Fibroblast of mammary gland (primary cell): ENCODE data around the gene ARL8B.
A peak's percentile ranks its signal among the peaks of the same experiment; 100 is the strongest.

Source experiments
- DNase-seq: peaks from one replicate; pipeline ENCODE4 v3.0.0-alpha.2; 2010; ENCODE audit warnings: low read depth
- H3K4me3 ChIP-seq: 2 replicates; pipeline ENCODE4 v1.5.1; 2011; ENCODE audit warnings: low read depth, mild to moderate bottlenecking, low read length, moderate library complexity; ENCODE audit not compliant: control insufficient read depth
- CTCF ChIP-seq: conservative IDR thresholded peaks from 2 replicates; pipeline ENCODE4 v1.5.1; 2011; ENCODE audit warnings: low read depth, low read length, inconsistent platforms; ENCODE audit not compliant: control insufficient read depth, insufficient read depth

The ARL8B gene

DNA sequence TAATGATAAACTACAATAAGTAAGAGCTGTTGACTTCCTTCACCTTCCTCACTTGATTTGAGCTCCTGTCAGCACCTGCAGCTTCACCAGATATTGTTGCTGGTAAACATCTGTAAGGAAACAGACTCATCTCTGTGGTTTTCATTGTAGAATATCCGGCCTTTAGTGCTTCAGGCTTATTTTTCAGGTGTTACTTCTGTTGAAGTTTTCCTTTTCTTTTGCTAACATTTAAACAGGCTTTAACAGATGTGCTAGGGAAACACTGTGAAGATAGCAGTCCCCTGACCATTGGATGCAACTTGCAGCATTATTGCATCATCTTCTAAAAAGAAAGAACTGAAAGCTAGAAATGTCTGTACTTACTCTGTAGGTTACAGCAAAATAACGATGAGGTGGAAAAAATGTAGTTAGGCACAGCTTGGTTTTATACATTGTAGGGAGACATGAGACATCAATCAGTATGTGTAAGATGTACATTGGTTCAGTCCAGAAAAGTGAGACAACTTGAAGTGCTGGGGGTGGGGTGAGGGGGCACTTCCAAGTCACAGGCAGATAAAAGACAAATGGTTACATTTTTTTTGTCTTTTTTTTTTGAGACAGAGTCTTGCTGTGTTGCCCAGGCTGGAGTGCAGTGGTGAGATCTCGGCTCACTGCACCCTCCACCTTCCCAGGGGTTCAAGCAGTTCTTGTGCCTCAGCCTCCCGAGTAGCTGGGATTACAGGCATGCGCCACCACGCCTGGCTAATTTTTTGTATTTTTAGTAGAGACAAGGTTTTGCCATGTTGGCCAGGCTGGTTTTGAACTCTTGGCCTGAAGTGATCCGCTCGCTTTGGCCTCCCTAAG, 75.6 kb downstream of the ARL8B start:
- peak; percentile 54 for DNase-seq
- no peak for TF ChIP-seq CTCF
- H3K4me3 ChIP-seq, result no peak overlapping the region

DNA sequence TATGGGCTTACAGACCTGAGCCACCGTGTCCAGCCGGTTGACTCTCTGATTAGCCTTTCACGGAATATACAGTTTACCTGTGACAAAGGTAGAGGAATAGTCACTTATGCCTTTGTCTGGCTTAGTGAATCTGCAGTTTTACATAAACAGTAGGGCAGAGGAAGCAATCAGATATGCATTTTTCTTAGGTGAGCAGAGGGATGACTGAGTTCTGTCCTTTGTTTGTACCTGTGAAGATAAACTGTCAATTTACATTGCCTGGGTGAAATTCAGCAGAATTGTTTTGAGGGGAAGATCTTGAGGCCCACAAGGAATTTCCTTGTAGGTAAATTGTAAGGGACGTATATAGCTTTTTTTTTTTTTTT, 76.2 kb downstream of the ARL8B start:
- DNase-seq, result no peak
- no peak overlapping the region for H3K4me3 ChIP-seq
- no peak for TF ChIP-seq CTCF

- DNase-seq, result no peak
- H3K4me3 ChIP-seq, result no peak overlapping the region
- TF ChIP-seq CTCF, result no peak
Observed at GRCh38 chr3:5198986-5199731, 77.1 kb downstream of the ARL8B start.

GRCh38 chr3:5201536-5201935, 79.4 kb downstream of the ARL8B start:
- DNase-seq, result no peak
- no peak overlapping the region for H3K4me3 ChIP-seq
- TF ChIP-seq CTCF, result no peak

GRCh38 chr3:5202222-5202621, 80.1 kb downstream of the ARL8B start:
- peak; percentile 77 for DNase-seq
- no peak for TF ChIP-seq CTCF
- H3K4me3 ChIP-seq, result no peak overlapping the region

DNA sequence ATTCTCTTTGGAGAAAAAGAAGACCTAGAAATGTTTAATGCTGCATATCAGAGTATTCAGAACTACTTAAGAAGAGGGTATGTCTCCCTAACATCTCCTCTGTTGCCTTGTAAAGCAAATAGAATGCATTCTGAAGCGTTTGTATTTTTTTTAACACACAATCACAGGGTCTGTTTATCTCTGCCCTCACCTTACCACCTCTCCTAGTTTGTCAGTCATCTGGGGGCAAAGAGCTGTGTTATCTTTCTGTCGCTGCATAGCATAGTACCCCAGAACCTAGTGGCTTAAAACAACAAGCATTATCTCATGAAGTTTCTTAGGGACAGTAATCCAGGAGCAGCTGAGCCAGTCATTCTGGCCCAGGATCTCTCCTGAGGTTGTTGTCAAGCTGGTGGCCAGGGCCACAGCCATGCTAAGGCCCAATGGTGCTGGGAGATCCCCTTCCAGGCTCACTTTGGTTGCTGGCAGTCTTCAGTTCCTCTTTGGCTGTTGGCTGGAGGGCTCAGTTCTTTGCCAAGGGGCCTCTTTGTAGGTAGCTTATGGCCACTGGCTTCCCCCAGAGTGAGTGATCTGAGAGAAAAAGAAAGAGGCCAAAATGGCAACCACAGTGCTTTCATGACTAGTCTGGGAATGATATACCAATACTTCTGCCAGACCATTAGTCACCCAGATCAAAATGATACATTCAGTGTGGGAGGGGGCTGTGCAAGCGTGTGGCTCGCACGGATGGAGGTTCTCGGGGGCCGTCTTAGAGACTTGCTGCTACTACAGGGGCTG, 83.3 kb downstream of the ARL8B start:
- H3K4me3 ChIP-seq, result no peak overlapping the region
- TF ChIP-seq CTCF, result no peak
- DNase-seq, result peak; percentile 78
